GM19193 (cell line): ENCODE measurements around the gene CISTR.

Source experiments
- POLR2A ChIP-seq: IDR thresholded peaks from 4 replicates; pipeline ENCODE4 v1.6.1; 2011; ENCODE audit not compliant: insufficient read depth, insufficient read length; ENCODE audit errors: extremely low read depth

CISTR gene

DNA sequence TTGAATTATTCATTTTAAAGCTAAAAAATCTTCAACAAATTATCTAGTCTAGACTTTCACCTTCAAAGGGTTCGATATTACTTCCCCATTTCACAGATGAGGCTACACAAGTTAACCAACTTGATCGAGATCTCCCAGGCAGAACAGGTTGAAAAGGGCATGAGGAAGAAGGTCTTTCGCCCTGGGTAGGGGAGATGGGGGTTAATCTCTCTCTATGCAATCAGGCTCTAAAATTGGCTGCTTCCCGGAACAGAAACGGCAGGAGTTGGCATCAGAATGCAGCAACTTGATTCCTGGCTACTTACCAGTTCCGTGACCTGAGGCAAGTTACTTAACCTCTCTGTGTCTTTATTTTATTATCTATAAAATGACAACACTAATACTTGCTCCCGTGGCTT is 2.4 kb upstream of the CISTR start:
- TF ChIP-seq POLR2A: no peak

DNA sequence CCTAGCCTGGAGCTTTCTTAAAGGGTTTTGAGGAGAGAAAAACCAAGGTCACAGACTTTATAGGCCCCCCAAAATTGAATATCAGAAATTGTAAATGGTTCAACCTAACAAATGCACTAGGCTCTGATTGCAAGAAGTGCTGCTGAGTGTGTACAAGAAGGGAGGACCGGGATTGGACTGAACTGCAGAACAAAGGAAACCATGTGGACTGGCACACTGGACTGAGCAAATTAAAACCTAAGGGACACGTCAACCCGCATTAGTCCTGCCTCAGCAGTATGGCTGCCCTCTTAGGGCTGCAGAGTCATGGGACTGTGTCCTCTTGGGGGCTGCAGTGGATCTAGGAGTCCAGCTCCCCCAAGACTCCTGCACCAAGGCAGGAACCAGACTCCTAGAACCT is 842 bp upstream of the CISTR start:
- no peak for TF ChIP-seq POLR2A

DNA sequence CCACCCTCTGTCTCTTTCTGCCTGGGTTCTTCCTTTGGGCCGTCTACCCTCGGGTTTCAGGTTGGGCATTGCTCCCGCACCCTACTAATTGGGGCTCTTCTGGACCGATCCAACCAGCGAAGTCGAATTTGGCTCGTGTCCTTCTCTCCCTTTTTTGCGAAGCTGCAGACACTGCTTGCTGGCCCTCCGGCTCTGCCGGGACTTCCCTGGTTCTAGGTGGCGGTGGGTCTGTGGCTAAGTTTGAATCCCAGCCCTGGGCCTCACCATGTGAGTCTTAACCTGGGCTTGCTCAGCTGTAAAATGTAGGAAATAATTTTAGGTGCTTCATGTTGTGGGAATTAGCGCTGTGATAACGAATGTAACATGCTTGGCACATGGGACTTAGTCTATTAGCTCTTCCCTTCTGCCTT is 418 bp upstream of the CISTR start:
- TF ChIP-seq POLR2A: no peak

DNA sequence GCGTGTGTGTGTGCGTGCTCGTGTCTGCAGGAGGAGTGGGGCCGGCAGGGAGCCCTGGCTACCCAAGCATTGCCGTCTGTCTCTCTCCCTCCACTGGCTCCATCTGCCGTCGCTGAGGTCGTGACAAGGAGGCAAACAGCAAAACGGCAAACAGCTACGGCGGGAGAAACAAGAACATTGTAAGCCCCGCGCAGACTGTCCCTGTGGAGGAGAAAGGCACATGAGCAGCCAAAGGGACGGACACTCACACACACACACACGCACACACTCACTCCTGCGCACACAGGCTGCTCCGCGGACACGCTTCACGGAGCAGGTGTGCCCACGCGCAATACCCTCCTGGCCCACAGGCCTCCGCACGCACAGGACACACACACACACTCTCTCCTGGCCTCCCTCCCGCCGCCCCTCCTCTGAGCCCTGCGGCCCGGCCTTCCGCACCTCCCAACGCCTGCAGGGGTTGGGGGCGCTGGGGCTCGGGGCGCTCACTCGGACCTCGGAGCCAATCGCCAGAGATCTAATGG is 905 bp downstream of the CISTR start:
- no peak for TF ChIP-seq POLR2A

DNA sequence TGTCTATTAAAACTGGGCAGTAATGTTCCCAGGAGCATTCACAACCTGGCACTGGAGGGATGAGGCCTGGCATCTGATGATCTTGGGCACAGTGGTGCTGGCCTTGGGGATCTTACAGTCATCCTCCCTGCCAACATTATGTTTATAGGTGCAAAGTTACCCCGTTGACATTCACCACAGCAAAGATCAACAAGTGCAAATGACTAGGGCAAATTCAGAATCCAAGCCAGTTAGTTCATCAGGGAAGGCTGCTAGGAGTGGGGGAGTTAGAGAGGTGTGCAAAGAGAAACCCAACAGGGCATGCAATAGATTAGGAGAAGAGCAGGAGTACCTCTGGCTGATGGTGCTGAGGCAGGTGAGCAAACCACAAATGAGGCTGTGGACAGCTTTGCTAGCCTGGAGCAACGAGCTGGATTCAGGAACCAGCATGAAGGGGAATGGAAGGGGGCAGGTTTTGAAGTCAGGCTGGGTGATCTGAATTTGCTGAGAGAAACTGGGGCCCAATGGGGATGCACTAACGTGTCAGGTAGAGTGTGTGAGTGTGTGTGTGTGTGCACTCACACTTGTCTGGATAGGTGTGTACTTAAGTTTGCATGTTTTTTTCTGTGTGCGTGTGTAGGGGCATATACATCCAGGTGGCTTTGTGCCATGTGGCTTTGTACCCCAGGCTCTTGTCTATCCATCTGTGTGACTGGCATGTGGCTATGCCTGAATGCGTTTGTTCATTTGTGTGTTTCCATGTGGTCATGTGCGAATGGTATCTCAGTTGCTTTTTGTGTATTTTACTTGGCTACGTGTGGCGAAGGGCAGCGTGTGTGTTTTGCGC is 1.6 kb downstream of the CISTR start:
- no peak for TF ChIP-seq POLR2A

DNA sequence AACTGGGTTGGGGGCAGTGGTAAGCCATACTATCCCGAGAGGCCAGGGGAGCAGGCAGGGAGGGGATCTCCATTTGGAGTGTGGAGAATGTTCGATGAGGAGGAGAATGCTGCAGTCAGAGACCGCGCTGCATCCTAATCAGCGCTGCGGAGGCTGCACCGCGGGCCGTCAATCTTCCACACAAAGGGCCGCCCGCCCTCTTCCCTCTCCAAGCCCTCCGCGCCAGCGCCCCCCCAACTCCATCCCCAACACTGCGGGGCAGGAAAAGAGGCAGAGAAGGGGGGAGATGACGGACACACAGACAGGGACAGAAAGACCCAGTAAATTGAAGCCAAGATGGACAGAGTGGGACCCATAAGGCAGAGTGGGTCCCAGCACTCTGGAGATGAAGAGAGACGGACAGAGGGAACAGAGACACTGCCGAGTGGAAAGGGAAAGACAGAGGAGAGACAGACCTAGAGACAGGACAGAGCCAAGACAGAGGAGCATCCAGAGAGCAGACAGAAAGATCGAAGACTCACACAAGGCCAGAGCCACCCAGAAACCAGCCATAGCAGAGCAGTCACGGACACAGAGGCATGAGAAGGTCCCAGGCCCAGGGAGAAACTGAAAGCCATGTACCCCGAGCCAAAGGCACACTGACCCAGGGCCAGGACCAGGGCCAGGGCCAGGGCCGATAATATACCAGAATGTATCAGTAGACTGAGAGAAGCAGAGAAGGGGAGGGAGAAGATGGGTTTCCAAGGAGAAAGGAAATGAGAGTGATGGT is 3.5 kb downstream of the CISTR start:
- no peak for TF ChIP-seq POLR2A

DNA sequence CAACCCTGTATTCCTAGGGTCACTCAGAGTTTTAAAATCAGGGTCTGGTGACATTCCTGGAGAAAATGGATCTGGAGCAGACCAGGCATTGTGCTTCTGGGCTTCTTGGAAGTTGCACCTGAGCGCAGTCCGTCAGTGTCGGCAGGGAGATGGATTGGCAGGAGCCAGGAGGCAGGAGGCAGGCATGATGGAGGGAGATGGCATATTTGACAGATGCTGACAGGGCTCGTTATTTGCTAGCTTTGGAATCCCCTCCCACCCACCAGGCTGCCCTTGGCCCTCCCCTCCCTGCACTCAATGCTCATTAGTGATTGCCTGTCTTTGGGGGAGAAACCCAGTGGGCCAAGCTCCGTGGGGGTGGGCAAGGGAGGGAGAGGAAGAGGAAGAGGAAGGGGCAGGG is 4.7 kb downstream of the CISTR start:
- no peak for TF ChIP-seq POLR2A

DNA sequence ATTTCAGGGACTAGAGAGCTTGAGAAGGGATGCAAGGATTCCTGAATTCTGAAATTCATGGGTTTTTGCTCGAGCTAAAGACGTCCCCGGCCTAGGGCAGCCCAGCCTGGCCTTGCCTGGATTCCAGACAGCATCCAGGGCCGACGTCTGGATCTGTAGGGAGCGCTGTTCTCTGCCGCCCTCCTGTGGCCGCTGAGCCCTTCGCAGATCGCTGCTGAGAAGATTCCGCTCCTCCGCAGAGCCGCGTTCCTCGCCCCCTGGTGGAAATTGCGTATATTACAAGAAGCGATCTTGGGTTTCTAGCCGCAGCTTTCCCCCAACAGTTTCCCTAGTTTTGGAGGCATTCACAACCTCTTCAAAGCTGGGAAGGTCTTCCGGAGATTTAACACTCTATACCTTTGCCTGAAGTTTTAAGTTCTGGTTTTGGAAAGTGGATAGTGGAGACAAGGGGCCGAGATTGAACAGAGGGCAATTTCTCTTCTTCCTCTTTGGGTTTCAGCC is 5.1 kb downstream of the CISTR start:
- no peak for TF ChIP-seq POLR2A

DNA sequence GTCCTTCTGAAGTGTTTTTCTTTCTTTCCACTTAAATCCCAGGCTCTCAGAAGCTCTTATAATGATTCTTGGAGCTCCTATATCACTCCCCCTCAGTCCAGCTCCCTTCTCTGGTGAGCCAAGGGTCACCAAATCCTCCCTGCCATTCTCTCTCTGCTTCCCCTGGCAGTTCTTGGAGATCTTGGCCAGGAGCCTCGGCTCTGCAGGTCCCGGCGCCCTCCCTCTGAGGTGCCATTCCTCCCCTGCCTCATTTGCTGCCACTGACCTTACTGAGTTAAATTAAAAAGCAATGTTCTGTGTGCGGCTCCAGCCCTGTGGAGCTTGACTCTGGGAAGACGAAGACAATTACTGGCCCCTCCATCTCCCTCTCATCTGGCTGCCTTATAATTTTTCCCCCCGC is 7.0 kb downstream of the CISTR start:
- TF ChIP-seq POLR2A: no peak

DNA sequence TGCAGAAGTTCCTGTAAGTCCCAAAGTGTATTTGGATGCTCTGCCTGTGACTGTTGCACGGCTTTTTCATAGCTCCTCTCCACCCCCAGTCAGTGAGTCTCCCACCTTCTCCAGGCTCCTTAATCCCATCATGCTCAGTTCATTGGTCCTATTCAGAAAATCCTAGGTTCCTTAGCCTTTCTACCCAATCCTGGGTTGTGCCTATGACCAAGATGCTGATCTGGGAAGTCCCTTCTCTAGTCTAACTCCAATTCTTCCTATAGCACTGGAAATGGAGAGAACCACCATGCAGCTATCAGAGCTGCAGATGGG is 7.7 kb downstream of the CISTR start:
- no peak for TF ChIP-seq POLR2A

DNA sequence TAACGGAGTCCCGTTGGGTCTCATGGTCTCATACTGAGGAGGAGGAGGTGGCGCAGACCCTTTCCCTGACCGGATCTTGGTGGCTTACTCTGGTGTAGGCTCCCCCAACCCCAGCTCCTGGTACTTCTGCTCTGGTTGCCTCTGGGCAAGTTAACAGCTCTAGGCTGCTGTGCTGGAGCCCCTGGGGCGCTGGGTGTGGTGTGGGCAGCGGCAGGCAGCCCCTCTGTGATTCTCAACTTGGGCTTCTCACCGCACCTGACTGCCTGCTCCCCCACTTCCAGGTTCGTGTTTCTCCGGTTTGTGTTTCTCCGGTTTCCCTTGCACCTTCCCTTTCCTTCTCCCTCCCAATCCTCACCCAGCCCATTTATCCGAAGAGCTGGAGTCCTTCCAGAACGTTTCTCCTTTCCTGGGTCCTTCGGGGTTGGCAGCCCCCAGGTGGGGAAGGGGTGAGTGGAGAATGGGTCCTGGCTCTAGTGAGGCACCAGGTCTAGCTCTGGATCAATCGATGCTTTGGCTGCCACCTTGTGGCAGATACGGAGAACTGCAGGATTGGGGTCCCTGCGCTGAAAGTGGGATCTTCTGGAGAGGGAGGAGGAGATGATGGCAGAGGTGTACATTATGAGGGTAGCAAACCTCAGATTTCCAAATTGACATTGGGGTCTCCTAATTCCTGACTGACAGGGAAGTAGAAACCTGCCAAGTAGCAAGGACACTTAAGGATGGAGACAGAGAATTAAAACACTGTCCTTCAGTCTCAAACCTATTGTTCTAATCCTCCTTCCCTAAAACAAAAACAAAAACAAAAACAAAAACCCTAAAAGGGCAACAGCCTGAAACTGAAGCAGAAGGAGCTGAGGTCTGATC is 8.3 kb downstream of the CISTR start:
- no peak for TF ChIP-seq POLR2A

DNA sequence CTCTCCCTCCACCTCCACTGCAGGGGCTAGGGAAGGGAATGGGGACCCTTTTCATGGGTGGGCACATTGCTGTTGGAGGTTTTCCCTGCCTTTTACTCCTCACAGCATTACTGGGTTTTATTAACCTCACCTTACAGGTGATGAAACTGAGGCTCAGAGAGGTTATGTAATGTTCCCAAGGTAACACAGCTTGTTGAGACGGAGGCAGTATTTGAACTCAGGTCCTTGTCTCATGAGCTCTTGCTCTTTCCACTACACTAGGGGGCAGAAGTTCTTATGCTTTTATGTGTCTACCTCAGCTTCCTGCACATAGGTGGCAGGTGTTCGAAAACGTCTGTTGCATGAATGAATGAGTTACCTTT is 11.7 kb downstream of the CISTR start:
- no peak for TF ChIP-seq POLR2A

DNA sequence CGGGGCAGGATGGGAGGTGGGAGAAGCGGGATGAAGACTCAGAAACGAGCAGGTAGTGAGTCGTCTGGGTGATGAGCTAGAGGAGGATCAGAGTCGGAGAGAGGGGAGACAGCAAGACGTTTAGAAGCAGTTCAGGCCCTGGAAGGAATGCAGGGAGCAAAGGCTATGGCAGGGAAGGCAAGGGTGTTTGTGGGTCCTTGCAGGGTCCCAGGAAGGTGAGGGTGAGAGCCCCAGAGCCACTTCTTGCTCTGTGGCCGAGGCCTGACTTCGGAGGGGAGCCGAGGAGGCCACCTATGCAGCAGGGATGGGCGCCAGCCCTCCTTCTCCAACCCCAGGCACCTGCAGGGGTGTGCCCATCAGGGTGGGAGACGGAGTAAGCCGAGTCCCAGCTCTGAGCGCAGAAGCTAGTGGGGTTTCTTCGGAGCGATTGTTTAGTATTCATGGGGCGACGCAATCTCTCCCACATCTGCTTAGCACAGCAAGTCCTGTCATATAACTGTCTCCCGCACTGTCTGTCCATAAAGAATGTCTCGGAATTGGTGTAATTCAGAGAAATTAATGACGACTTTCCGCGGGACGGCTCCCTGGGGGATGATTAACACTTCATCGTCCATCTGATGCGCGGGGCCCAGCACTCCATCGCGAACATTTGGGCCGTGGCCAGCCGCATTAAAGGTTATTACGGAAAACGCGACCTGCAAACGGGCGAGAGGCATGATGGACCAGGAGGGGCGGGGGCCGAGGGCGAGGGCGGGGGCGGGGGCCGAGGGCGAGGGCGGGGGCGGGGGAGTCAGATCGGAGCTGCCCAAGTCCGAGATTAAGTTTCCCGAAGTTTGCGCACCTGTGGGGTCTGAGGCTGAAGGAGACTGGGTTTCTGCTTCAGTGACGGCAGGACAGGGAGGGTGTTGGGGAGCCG is 12.3 kb downstream of the CISTR start:
- no peak for TF ChIP-seq POLR2A

DNA sequence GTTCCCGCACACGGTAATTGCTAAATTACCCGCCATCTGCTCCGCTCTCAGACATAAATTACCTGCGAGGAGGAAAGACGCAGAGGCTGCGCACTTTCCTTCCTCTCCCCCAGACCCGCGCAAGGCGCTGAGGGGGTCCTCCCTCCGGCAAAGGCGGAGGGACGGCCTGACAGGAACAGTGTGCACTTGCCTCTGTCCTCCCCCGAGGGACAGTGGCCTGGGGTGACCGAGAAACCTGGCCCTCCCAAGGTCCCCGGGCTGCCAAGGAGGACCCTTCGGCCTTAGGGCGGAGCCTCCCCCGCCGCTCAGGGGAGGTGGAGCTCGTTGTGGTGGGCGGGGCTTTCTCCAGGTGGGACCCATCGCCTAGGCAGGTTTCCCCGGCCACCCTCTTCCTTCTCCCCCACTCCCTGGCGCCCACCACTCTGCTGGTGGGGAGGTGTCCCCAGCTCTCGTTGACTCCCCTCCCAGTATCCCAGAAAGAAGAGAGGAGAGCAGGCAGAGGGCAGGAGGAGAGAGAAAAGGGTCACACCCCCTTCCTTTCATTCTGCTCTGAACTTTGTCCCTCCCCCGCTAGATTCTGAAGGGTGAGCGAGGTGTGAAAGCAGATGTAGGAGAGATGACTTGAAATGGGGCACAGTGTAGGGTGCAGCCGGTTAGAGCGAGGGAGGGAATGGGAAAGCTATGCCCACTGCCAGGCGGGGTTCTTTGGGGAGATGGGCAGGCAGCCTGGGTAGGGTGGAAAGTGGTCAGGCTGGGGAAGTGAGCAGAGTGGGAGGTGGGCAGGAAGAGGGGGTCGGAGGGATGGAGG is 13.2 kb downstream of the CISTR start:
- TF ChIP-seq POLR2A: no peak

DNA sequence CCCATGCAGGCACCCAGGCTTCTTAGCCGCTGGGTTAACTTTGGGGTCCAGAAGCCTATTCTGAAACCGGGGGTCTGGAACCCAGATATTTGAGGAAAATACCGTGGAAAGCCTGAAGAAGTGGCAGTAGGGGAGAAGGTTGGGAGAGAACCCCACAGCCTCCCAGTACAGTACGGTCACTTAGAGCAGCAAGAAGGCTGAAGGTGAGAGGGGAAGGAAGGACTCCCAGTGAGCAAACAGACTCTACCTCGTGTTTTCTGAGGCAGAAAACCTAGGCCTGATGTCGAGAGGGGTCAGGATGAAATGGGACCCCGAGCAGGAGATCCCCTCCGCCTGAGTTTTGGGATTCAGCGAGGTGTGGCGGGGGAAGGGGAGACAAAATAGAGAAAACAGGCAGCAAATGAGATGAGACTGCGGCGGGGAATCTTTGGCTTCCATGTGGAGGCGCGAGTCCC is 13.8 kb downstream of the CISTR start:
- no peak for TF ChIP-seq POLR2A
